Measurements from ENCODE around the gene PLXNA4. TPM values are rescaled to one million over a fixed set of nuclear protein-coding genes. Genes with fewer than 3 reads are reported as not detected.

PLXNA4 gene
- total RNA-seq, 1 donor from 2014 or later = 3.3 TPM

GRCh38 chr7:132416395-132416794, 159.9 kb downstream of the PLXNA4 start:
- Histone ChIP-seq H3K27me3 (ENCODE audit: insufficient read depth, low read length) (peaks cover under 1% of the 10 kb centered on the region), H2AFZ (ENCODE audit: low read depth, low read length) (no peak overlapping the region), H3K4me3 (ENCODE audit: insufficient read depth, low read depth, low read length) (no peak overlapping the region), H3K36me3 (ENCODE audit: insufficient read depth, low read length) (no peaks in the 10 kb centered on the region), H3K4me1 (ENCODE audit: insufficient read depth, low read length) (peaks cover 13% of the 10 kb centered on the region), H3K9ac (ENCODE audit: low read length) (no peak overlapping the region), H3K4me2 (ENCODE audit: low read length) (no peak overlapping the region), H3K79me2 (ENCODE audit: insufficient read depth, low read length) (no peaks in the 10 kb centered on the region), H3K27ac (ENCODE audit: low read depth, low read length) (no peak overlapping the region), H3K9me3 (ENCODE audit: insufficient read depth, low read depth, low read length) (no peaks in the 10 kb centered on the region), H4K20me1 (ENCODE audit: insufficient read depth, low read length) (no peaks in the 10 kb centered on the region)
- Mint-ChIP-seq H3K27ac (ENCODE audit: unreplicated experiment) (no peak overlapping the region), H3K4me1 (ENCODE audit: low read depth, unreplicated experiment) (no peaks in the 10 kb centered on the region), H3K27me3 (ENCODE audit: low read depth, unreplicated experiment) (peaks cover 49% of the 10 kb centered on the region), H3K36me3 (ENCODE audit: low read depth, unreplicated experiment) (no peaks in the 10 kb centered on the region), H3K9me3 (ENCODE audit: unreplicated experiment) (peaks cover 2% of the 10 kb centered on the region), H3K4me3 (ENCODE audit: unreplicated experiment) (no peak overlapping the region)
- DNase-seq (ENCODE audit: low read depth) = no peak
- FAIRE-seq = no peak
- TF ChIP-seq EZH2 (IDR thresholded peaks at IDR 0.05; ENCODE audit: insufficient read depth, low read length) (no peak), CTCF (IDR thresholded peaks at IDR 0.05; ENCODE audit: insufficient read depth, low read depth, low read length) (no peak)

- Histone ChIP-seq H3K27me3 (ENCODE audit: insufficient read depth, low read length) (peaks cover 4% of the 10 kb centered on the region), H3K9me3 (ENCODE audit: insufficient read depth, low read depth, low read length) (no peaks in the 10 kb centered on the region), H4K20me1 (ENCODE audit: insufficient read depth, low read length) (no peaks in the 10 kb centered on the region), H3K4me3 (ENCODE audit: insufficient read depth, low read depth, low read length) (no peak overlapping the region), H3K27ac (ENCODE audit: low read depth, low read length) (no peak overlapping the region), H2AFZ (ENCODE audit: low read depth, low read length) (no peak overlapping the region), H3K4me2 (ENCODE audit: low read length) (no peak overlapping the region), H3K4me1 (ENCODE audit: insufficient read depth, low read length) (peaks cover 13% of the 10 kb centered on the region), H3K79me2 (ENCODE audit: insufficient read depth, low read length) (no peaks in the 10 kb centered on the region), H3K9ac (ENCODE audit: low read length) (no peak overlapping the region), H3K36me3 (ENCODE audit: insufficient read depth, low read length) (no peaks in the 10 kb centered on the region)
- peaks cover 53% of the 10 kb centered on the region for H3K27me3 Mint-ChIP-seq (ENCODE audit: low read depth, unreplicated experiment)
- no peaks in the 10 kb centered on the region for H3K36me3 Mint-ChIP-seq (ENCODE audit: low read depth, unreplicated experiment)
- no peak for DNase-seq (ENCODE audit: low read depth)
- H3K4me1 Mint-ChIP-seq (ENCODE audit: low read depth, unreplicated experiment) = no peaks in the 10 kb centered on the region
- no peak for TF ChIP-seq EZH2 (IDR thresholded peaks at IDR 0.05; ENCODE audit: insufficient read depth, low read length)
- TF ChIP-seq CTCF (IDR thresholded peaks at IDR 0.05; ENCODE audit: insufficient read depth, low read depth, low read length) = no peak
- H3K27ac Mint-ChIP-seq (ENCODE audit: unreplicated experiment) = no peak overlapping the region
- H3K9me3 Mint-ChIP-seq (ENCODE audit: unreplicated experiment) = no peaks in the 10 kb centered on the region
- no peak overlapping the region for H3K4me3 Mint-ChIP-seq (ENCODE audit: unreplicated experiment)
- no peak for FAIRE-seq
Observed at GRCh38 chr7:132415259-132415658, 161.0 kb downstream of the PLXNA4 start.

GRCh38 chr7:132414857-132415256, 161.4 kb downstream of the PLXNA4 start:
- no peaks in the 10 kb centered on the region for H3K79me2 ChIP-seq (ENCODE audit: insufficient read depth, low read length)
- peaks cover 55% of the 10 kb centered on the region for H3K27me3 Mint-ChIP-seq (ENCODE audit: low read depth, unreplicated experiment)
- peaks cover 10% of the 10 kb centered on the region for H3K4me1 ChIP-seq (ENCODE audit: insufficient read depth, low read length)
- no peak overlapping the region for H3K27ac Mint-ChIP-seq (ENCODE audit: unreplicated experiment)
- no peak for TF ChIP-seq CTCF (IDR thresholded peaks at IDR 0.05; ENCODE audit: insufficient read depth, low read depth, low read length)
- no peak for TF ChIP-seq EZH2 (IDR thresholded peaks at IDR 0.05; ENCODE audit: insufficient read depth, low read length)
- no peaks in the 10 kb centered on the region for H4K20me1 ChIP-seq (ENCODE audit: insufficient read depth, low read length)
- H3K27me3 ChIP-seq (ENCODE audit: insufficient read depth, low read length) = peaks cover 4% of the 10 kb centered on the region
- H3K4me1 Mint-ChIP-seq (ENCODE audit: low read depth, unreplicated experiment) = no peaks in the 10 kb centered on the region
- no peak overlapping the region for H3K4me3 Mint-ChIP-seq (ENCODE audit: unreplicated experiment)
- H3K36me3 Mint-ChIP-seq (ENCODE audit: low read depth, unreplicated experiment) = no peaks in the 10 kb centered on the region
- no peak overlapping the region for H3K27ac ChIP-seq (ENCODE audit: low read depth, low read length)
- FAIRE-seq (no peak), DNase-seq (ENCODE audit: low read depth) (no peak)
- no peaks in the 10 kb centered on the region for H3K9me3 ChIP-seq (ENCODE audit: insufficient read depth, low read depth, low read length)
- H3K4me3 ChIP-seq (ENCODE audit: insufficient read depth, low read depth, low read length) = no peak overlapping the region
- H3K9ac ChIP-seq (ENCODE audit: low read length) = no peak overlapping the region
- H3K4me2 ChIP-seq (ENCODE audit: low read length) = no peak overlapping the region
- no peaks in the 10 kb centered on the region for H3K9me3 Mint-ChIP-seq (ENCODE audit: unreplicated experiment)
- no peak overlapping the region for H2AFZ ChIP-seq (ENCODE audit: low read depth, low read length)
- no peaks in the 10 kb centered on the region for H3K36me3 ChIP-seq (ENCODE audit: insufficient read depth, low read length)

Data from astrocyte (in vitro differentiated cells and primary cell).